Measurements from ENCODE around the gene HEYL. TPM values are rescaled to one million over a fixed set of nuclear protein-coding genes. Genes with fewer than 3 reads are reported as not detected.

The HEYL gene
- total RNA-seq, 1 donor from 2014 or later: 8.2 TPM

- no peak for DNase-seq (ENCODE audit: low spot score)
These were observed 508 bp downstream of the HEYL start for GRCh38 chr1:39638965-39639304.

DNA sequence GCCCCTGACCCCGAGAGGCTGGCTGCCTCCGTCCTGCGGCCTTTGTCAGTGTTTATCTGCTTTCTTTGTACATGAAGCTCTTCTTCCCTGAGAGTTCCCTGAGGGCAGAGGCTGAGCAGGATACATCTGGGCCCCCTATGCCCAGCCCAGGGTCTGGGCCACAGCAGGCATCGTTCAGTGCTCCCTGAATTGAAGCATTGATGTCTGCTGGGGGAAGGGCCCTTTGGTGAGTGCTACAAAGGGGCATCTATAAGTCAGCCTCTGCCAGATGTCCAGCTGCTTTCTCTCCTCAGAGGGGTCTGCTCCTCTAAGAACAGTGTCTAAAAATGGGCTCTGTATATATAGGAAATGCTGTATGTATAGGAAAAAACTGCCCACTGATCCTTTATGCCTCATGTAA, 2.1 kb downstream of the HEYL start:
- no peak for DNase-seq (ENCODE audit: low spot score)

GRCh38 chr1:39635871-39636210, 3.6 kb downstream of the HEYL start:
- no peak for DNase-seq (ENCODE audit: low spot score)

GRCh38 chr1:39635205-39635870, 4.1 kb downstream of the HEYL start:
- no peak for DNase-seq (ENCODE audit: low spot score)

GRCh38 chr1:39633422-39633821, 6.0 kb downstream of the HEYL start:
- no peak for DNase-seq (ENCODE audit: low spot score)

DNA sequence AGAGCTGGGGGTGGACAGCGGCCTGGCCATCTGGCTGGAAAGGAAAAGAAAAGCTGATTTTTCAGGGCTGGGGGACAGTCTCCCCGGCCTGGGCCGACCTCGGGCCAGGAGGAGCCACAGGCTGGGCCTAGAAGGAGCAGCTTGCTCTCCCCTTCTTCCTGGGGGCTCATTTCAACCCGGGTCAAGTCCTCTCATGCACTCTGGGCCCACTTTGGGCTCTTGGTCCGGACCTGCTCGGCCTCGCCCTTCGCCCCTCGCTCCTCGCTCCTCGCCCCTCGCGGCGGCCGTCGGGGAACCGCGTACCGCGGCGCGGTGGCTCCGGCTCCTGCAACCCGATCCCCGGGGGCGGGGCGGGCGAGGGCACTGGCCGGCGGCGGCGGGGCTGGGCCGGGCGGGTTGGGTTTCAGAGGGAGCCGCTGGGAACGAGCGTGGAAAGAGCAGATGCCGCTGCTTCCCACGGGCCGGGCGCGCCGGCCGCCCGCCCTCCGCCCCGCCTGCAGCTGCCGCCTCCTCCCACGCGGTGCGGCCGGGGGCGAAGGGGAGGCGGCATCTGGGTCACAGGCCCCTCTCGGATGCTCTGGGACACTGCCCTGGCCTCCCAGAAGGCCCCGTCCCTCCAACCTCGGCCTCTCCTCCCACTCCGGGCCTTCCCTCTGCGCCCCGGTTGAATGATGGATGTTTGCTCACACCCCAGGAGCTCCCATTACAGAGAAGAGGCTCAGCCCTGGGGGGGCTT, 6.6 kb downstream of the HEYL start:
- DNase-seq (ENCODE audit: low spot score): no peak

GRCh38 chr1:39632323-39632681, 7.1 kb downstream of the HEYL start:
- DNase-seq (ENCODE audit: low spot score): no peak

- no peak for DNase-seq (ENCODE audit: low spot score)
These were observed 7.8 kb downstream of the HEYL start for GRCh38 chr1:39631361-39632322.

DNA sequence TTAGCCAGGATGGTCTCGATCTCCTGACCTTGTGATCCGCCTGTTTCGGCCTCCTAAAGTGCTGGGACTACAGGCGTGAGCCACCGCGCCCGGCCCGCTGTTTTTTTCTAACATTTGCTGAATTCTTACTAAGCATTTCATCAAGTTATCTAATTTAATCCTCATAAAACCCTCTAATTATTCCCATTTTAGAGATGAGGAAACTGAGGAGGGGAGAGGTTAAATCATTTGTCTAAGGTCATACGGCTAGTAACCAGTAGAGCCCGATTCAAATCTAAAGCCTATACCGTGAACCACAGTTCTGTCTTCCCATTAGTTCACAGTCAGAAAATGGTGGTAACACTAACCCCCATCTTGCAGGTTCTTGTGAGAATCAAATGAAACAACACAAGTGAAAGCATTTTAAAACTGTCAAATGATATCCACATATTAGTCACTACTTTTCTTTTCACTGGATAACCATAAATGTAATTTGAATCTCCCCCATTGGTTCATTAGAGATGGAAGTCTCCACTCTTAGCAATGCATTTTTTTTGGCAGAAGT, 10.6 kb downstream of the HEYL start:
- no peak for DNase-seq (ENCODE audit: low spot score)

GRCh38 chr1:39626646-39627045, 12.8 kb downstream of the HEYL start:
- DNase-seq (ENCODE audit: low spot score): no peak

- peak; percentile 55 for DNase-seq (ENCODE audit: low spot score)
These were observed 13.8 kb downstream of the HEYL start for GRCh38 chr1:39625462-39626273.

DNA sequence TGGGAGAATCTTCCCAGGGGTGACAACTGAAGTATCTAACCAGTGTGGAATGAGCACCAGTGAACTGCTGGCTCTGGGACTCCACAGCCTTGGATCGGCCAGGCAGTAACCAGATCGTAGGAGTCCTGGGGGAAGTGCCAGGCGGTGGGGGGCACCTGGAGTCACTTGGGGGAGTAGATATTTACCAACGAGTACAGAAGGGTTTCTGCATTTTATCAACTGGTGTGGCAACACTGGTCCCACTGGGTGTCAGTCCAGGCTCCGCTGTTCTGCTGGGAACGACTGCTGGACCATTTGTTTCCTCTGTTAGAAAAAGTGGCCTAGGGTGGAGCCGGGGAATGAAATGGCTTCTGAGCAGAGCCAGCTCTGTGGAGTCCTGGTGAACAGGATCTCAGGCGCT, 14.4 kb downstream of the HEYL start:
- no peak for DNase-seq (ENCODE audit: low spot score)

GRCh38 chr1:39623053-39623452, 16.4 kb downstream of the HEYL start:
- DNase-seq (ENCODE audit: low spot score): no peak

GRCh38 chr1:39622427-39622826, 17.0 kb downstream of the HEYL start:
- no peak for DNase-seq (ENCODE audit: low spot score)

DNA sequence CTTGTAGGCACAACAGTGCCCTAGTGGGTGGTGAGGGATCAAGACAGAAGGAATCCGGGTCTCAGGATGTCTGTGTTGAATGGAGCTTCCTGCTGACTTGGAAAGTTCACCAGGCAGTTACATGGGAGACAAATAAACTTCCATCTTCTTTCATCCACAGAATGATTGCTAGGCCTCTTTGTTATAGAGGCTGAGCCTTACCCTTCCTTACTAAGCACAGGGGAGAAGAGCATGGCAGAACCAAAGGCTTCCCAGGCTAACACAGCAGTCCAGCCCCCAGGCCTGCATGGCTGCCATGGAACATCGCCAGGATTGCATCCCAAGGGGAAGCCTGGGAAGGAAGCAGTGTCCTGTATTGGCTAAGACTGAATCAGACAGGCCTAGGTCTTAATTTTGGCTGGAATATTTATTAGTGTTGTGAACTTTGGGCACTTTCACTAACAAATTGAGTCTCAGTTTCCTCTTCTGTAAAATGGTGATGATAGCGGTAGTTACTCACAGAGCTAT, 18.7 kb downstream of the HEYL start:
- DNase-seq (ENCODE audit: low spot score): no peak

DNA sequence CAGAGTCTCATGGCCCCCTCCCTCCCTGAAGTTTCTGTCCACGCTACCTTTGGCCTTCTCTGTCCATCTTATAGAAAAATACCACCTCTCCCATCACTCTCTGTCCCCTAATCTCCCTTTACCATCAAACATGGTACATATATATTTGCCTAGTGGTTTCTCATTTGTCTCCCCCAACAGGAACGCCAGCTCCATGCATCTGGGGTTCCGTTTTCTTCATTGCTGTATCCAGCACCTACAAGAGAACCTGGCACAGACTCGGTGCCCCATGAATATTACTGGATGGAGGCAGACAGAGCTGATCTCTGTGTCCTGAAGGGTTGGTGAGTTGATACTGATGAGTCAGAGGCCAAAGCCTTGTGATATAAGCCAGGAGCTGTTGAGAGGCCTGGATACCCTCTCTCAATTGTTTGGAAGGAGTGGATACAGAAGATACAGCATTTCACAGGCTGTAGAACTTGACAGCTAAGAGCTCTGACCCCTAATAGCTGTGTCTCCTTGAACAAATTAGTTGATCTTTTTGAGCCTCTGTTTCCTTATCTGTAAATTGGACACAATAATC, 21.9 kb downstream of the HEYL start:
- DNase-seq (ENCODE audit: low spot score): no peak

- DNase-seq (ENCODE audit: low spot score): no peak
These were observed 24.3 kb downstream of the HEYL start for GRCh38 chr1:39615086-39615673.

DNA sequence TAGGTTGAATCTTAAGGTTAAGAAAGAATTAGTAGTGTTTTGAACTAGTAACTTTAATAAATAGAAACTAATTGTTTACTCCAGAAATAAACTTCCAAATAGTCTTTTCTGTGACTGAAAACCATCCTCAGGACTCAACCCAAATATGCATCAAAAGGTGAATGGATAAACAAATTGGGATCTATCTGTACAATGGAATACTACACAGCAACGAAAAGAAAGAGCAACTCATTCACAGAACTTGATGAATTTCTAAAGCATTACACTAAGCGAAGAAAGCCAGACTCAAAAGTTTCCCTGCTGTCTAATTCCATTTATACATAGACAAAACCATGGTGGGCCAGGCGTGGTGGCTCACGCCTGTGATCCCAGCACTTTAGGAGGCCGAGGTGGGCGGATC, 25.0 kb downstream of the HEYL start:
- DNase-seq (ENCODE audit: low spot score): no peak

GRCh38 chr1:39613250-39613649, 26.2 kb downstream of the HEYL start:
- DNase-seq (ENCODE audit: low spot score): no peak

- peak; percentile 69 for DNase-seq (ENCODE audit: low spot score)
These were observed 29.7 kb downstream of the HEYL start for GRCh38 chr1:39609618-39610331.
